Liver (tissue), 9 donors: Measurements from ENCODE around the gene GAST. TPM values are rescaled to one million over a fixed set of nuclear protein-coding genes. Genes with fewer than 3 reads are reported as not detected.

Experiments
- DNase-seq: peaks from one replicate; pipeline ENCODE4 v3.0.0-alpha.2; 2017; ENCODE audit warnings: low spot score
- H3K27ac ChIP-seq, 2 donors: one replicate each; pipeline ENCODE4 v1.7.0; 2013; ENCODE audit warnings: inconsistent platforms in 2 of 2, low read length in 2 of 2, control low read depth in 1 of 2, low read depth in 1 of 2, mild to moderate bottlenecking in 1 of 2
- H3K27me3 ChIP-seq, 4 donors: one replicate each; pipeline versions ENCODE4 v1.6.1 to v1.7.0; 2013; ENCODE audit warnings: low read length in 3 of 4, inconsistent platforms in 1 of 4, mild to moderate bottlenecking in 1 of 4, moderate library complexity in 1 of 4; ENCODE audit not compliant: control insufficient read depth in 4 of 4, insufficient read depth in 4 of 4
- H3K36me3 ChIP-seq, 4 donors: one replicate each; pipeline versions ENCODE4 v1.6.1 to v1.7.0; 2013; ENCODE audit warnings: low read length in 3 of 4, mild to moderate bottlenecking in 3 of 4, low read depth in 1 of 4, moderate library complexity in 1 of 4; ENCODE audit not compliant: control insufficient read depth in 4 of 4, insufficient read depth in 3 of 4
- H3K4me1 ChIP-seq, 4 donors: one replicate each; pipeline versions ENCODE4 v1.6.1 to v1.7.0; 2013; ENCODE audit warnings: low read length in 3 of 4, mild to moderate bottlenecking in 3 of 4, moderate library complexity in 1 of 4; ENCODE audit not compliant: control insufficient read depth in 4 of 4, insufficient read depth in 4 of 4
- H3K4me3 ChIP-seq, 3 donors: one replicate each; pipeline versions ENCODE4 v1.6.1 to v1.7.0; 2013; ENCODE audit warnings: low read length in 3 of 3, control low read depth in 1 of 3, low read depth in 1 of 3, mild to moderate bottlenecking in 1 of 3
- H3K9ac ChIP-seq, 2 donors: one replicate each; pipeline ENCODE4 v1.7.0; 2013; ENCODE audit warnings: low read length in 2 of 2, mild to moderate bottlenecking in 2 of 2, moderate library complexity in 2 of 2, control low read depth in 1 of 2, low read depth in 1 of 2
- H3K9me3 ChIP-seq, 4 donors: one replicate each; pipeline versions ENCODE4 v1.6.1 to v1.7.0; 2013; ENCODE audit warnings: low read length in 3 of 4; ENCODE audit not compliant: control insufficient read depth in 4 of 4
- CTCF ChIP-seq: fragments of 150-350 bp; IDR thresholded peaks from 2 replicates; pipeline ENCODE4 v1.5.1; 2017; ENCODE audit warnings: improper control_type of control experiment, low read depth, low read length; ENCODE audit not compliant: missing input control
- EGR1 ChIP-seq, 2 donors: IDR thresholded peaks; 2 replicates each; pipeline ENCODE4 v1.6.1; 2016 to 2018; ENCODE audit warnings: antibody characterized with exemption in 2 of 2, low read depth in 2 of 2
- FOXA1 ChIP-seq: IDR thresholded peaks from 2 replicates; pipeline ENCODE4 v1.6.1; 2016; ENCODE audit warnings: antibody characterized with exemption
- FOXA2 ChIP-seq: IDR thresholded peaks from 2 replicates; pipeline ENCODE4 v1.6.1; 2016; ENCODE audit warnings: antibody characterized with exemption
- HNF4A ChIP-seq, 2 donors: conservative IDR thresholded peaks; 2 replicates each; pipeline ENCODE4 v1.6.1; 2016; ENCODE audit warnings: antibody characterized with exemption in 2 of 2, mild to moderate bottlenecking in 2 of 2
- HNF4G ChIP-seq: IDR thresholded peaks from 2 replicates; pipeline ENCODE4 v1.6.1; 2016; ENCODE audit warnings: antibody characterized with exemption
- JUND ChIP-seq, 2 donors: IDR thresholded peaks; 2 replicates each; pipeline ENCODE4 v1.6.1; 2016; ENCODE audit warnings: antibody characterized with exemption in 2 of 2
- NR2F2 ChIP-seq: IDR thresholded peaks from 2 replicates; pipeline ENCODE4 v1.6.1; 2016; ENCODE audit warnings: antibody characterized with exemption
- RAD21 ChIP-seq, 2 donors: IDR thresholded peaks; 2 replicates each; pipeline ENCODE4 v1.6.1; 2016; ENCODE audit warnings: antibody characterized with exemption in 2 of 2, mild to moderate bottlenecking in 2 of 2
- REST ChIP-seq: IDR thresholded peaks from 2 replicates; pipeline ENCODE4 v1.6.1; 2016; ENCODE audit warnings: antibody characterized with exemption, mild to moderate bottlenecking
- SP1 ChIP-seq: IDR thresholded peaks from 2 replicates; pipeline ENCODE4 v1.6.1; 2018; ENCODE audit warnings: antibody characterized with exemption, mild to moderate bottlenecking
- YY1 ChIP-seq: IDR thresholded peaks from 2 replicates; pipeline ENCODE4 v1.6.1; 2016; ENCODE audit warnings: antibody characterized with exemption, mild to moderate bottlenecking
- ZBTB33 ChIP-seq: IDR thresholded peaks from 2 replicates; pipeline ENCODE4 v1.6.1; 2016; ENCODE audit warnings: antibody characterized with exemption
- WGBS: extraction: QIAGEN DNeasy Blood & Tissue Kit; methylation state at CpG from one replicate; pipeline ENCODE4 v1.1.7; 2013; 5-methylcytosine and 5-hydroxymethylcytosine counted together
- polyA plus RNA-seq, 2 donors: library from polyadenylated mRNA; stranded (reverse) in 1 of 2; unstranded in 1 of 2; fragments of 200-250 nt in 1 of 2; fragments of >200 nt in 1 of 2; fragmentation: Nextera tagmentation in 1 of 2; extraction: Ambion mirVana in 1 of 2; gene quantifications; one replicate each; pipeline versions ENCODE4 v1.2.1 to v1.2.3, GENCODE V29; 2013 to 2015
- total RNA-seq, 2 donors: library from RNA; depleted of rRNA; stranded (reverse); fragments of >200 nt; gene quantifications; one replicate each; pipeline ENCODE4 v1.2.3, GENCODE V29; 2014
- TF ChIP-seq, protein P1 (sequence below): IDR thresholded peaks from 2 replicates; pipeline ENCODE4 v1.6.1; 2016; ENCODE audit warnings: antibody characterized with exemption
- TF ChIP-seq, protein P2 (sequence below): IDR thresholded peaks from 2 replicates; pipeline ENCODE4 v1.6.1; 2016; ENCODE audit warnings: antibody characterized with exemption
- donor health status: healthy.
- donor health status: healthy.
- donor health status: healthy.
- donor health status: healthy.
- donor health status: healthy.

Gene GAST
- total and polyA plus RNA-seq, 4 donors, result not detected

DNA sequence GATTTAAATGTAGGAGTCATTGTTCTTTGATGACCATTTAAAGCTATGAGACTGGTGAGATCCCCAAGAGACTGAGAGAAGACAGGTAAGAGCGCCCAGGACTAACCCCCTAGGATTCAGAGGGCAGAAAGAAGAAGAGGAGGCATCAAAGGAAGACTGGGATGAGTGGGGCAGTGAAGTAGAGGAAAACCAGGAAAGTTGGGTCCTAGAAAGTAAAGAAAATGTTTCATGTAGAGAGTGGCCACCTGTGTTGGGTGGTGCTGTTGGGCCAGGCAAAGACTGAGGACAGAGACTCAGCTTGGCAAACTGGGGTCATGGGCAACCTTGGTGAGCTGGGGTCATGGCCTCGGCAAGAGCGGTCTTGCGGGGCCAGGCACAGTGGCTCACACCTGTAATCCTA lies 23.6 kb downstream of the GAST start:
- no peak for DNase-seq
- 78% methylated on average over 4 of the region's 4 CpGs for WGBS

More for the DNA sequence above, 23.6 kb downstream of the GAST start:
- no peaks in the 10 kb centered on the region for H3K9me3 ChIP-seq
- H3K4me3 ChIP-seq, result no peak overlapping the region
- H3K36me3 ChIP-seq, result no peaks in the 10 kb centered on the region
- peaks cover 0 to 5% (median 0%) of the 10 kb centered on the region in 4 donors for H3K27me3 ChIP-seq
- TF ChIP-seq JUND (IDR thresholded peaks at IDR 0.05) (no peak), HNF4A (conservative IDR thresholded peaks at IDR 0.05) (no peak), SP1 (no peak), ZBTB33 (no peak), NR2F2 (no peak), EGR1 (IDR thresholded peaks at IDR 0.05; ENCODE audit: low read depth in 2 of 2) (no peak), HNF4G (no peak), RAD21 (IDR thresholded peaks at IDR 0.05) (no peak), FOXA2 (no peak), FOXA1 (no peak), YY1 (no peak), CTCF (no peak), REST (no peak)
- TF ChIP-seq, protein P1, sequence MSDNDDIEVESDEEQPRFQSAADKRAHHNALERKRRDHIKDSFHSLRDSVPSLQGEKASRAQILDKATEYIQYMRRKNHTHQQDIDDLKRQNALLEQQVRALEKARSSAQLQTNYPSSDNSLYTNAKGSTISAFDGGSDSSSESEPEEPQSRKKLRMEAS, result no peak
- TF ChIP-seq, protein P2, sequence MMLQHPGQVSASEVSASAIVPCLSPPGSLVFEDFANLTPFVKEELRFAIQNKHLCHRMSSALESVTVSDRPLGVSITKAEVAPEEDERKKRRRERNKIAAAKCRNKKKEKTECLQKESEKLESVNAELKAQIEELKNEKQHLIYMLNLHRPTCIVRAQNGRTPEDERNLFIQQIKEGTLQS, result no peak
- H3K27ac ChIP-seq, result no peak overlapping the region
- H3K4me1 ChIP-seq, result peaks cover 4 to 16% (median 9%) of the 10 kb centered on the region in 4 donors
- no peak overlapping the region for H3K9ac ChIP-seq
